Measurements from ENCODE around the gene LYSMD3. TPM values are rescaled to one million over a fixed set of nuclear protein-coding genes. Genes with fewer than 3 reads are reported as not detected.
"Not testable (repeated sequence)": the region's sequence is repeated elsewhere in the genome, so short reads cannot be mapped to it uniquely, and the experiment has no call there.

Gene LYSMD3
- total RNA-seq = 18.3 and 18.4 TPM in 2 replicates

- peak; percentile 93 for ATAC-seq (ENCODE audit: low read depth)
- H3K27ac Mint-ChIP-seq = peak within 1 kb of the TSS; percentile 97
- H3K4me3 Mint-ChIP-seq = peak within 1 kb of the TSS; percentile 100
- intact Hi-C loops (cut with micrococcal nuclease) = loop anchor here (1.0 to 5.0 kb wide), 6 partner anchors 22 to 1800 kb away; partner anchors contain the start of genes CETN3, MBLAC2 and POLR3G
- H3K36me3 Mint-ChIP-seq (ENCODE audit: low read depth) = peaks cover 22% of the 10 kb centered on the region
- H3K27me3 Mint-ChIP-seq = peaks cover 20% of the 10 kb centered on the region
- H3K4me1 Mint-ChIP-seq = peaks cover 33% of the 10 kb centered on the region
- ChIA-PET POLR2A (interaction anchor here (0.6 to 2.6 kb wide), 4 partner anchors 55 to 854 kb away, joined by 4 to 31 read pairs (median 8); partner anchors contain the start of genes ARRDC3, CETN3, MBLAC2 and POLR3G), CTCF (interaction anchor here (0.7 to 1.7 kb wide), 8 partner anchors 45 to 141 kb away, joined by 3 to 25 read pairs (median 4); partner anchors contain the start of gene CETN3)
- peak; percentile 95 for DNase-seq
- H3K9me3 Mint-ChIP-seq = no peaks in the 10 kb centered on the region
- TF ChIP-seq, protein P1, sequence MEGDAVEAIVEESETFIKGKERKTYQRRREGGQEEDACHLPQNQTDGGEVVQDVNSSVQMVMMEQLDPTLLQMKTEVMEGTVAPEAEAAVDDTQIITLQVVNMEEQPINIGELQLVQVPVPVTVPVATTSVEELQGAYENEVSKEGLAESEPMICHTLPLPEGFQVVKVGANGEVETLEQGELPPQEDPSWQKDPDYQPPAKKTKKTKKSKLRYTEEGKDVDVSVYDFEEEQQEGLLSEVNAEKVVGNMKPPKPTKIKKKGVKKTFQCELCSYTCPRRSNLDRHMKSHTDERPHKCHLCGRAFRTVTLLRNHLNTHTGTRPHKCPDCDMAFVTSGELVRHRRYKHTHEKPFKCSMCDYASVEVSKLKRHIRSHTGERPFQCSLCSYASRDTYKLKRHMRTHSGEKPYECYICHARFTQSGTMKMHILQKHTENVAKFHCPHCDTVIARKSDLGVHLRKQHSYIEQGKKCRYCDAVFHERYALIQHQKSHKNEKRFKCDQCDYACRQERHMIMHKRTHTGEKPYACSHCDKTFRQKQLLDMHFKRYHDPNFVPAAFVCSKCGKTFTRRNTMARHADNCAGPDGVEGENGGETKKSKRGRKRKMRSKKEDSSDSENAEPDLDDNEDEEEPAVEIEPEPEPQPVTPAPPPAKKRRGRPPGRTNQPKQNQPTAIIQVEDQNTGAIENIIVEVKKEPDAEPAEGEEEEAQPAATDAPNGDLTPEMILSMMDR (IDR thresholded peaks at IDR 0.05) = no peak
These were observed at the start of gene LYSMD3 for GRCh38 chr5:90529194-90529938. Gene LYSMD3, minus strand, starts transcription at chr5:90529584. Its CDS starts 4,295 bp downstream, at chr5:90525289.

DNA sequence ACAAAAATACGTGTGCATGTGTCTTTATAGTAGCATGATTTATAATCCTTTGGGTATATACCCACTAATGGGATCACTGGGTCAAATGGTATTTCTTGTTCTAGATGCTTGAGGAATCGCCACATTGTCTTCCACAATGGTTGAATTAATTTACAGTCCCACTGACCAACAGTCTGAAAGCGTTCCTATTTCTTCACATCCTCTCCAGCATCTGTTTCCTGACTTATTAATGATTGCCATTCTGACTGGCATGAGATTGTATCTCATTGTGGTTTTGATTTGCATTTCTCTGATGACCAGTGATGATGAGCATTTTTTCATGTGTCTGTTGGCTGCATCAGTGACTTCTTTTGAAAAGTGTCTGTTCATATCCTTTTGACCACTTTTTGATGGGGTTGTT, 47.2 kb upstream of the LYSMD3 start:
- H3K27ac Mint-ChIP-seq; CTCF ChIA-PET; H3K4me1 Mint-ChIP-seq; ATAC-seq (ENCODE audit: low read depth); DNase-seq; H3K36me3 Mint-ChIP-seq (ENCODE audit: low read depth); POLR2A ChIA-PET; intact Hi-C loops (cut with micrococcal nuclease); H3K4me3 Mint-ChIP-seq: not testable (repeated sequence)
- H3K27me3 Mint-ChIP-seq = peaks cover 20% of the 10 kb centered on the region
- H3K9me3 Mint-ChIP-seq = peaks cover 16% of the 10 kb centered on the region

DNA sequence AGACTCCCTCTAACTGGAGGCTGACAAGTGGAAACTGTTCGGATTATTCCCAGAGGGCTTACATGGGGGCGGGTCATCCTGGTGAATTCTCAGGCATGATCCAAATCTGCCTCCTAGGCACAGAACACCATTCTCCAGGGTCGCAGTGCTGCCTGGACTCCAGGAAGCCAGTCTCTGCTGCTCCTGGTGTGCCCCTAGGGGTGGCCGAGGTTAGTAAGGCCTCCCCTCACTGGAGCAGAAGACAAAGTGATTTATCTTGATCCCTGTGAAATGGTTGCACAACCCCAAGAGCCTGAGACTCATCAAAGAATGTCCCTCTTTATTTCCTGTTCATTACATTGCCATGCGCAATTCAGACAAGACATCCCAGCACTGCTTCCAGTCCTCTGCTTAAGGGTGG, 46.3 kb upstream of the LYSMD3 start:
- no peak overlapping the region for H3K4me3 Mint-ChIP-seq
- intact Hi-C loops (cut with micrococcal nuclease) = no loop called here
- ChIA-PET POLR2A (no interaction called here), CTCF (no interaction called here)
- no peak overlapping the region for H3K27ac Mint-ChIP-seq
- H3K27me3 Mint-ChIP-seq = peaks cover 22% of the 10 kb centered on the region
- no peak for DNase-seq
- TF ChIP-seq, protein P1 (IDR thresholded peaks at IDR 0.05) = no peak
- H3K36me3 Mint-ChIP-seq (ENCODE audit: low read depth) = no peaks in the 10 kb centered on the region
- H3K9me3 Mint-ChIP-seq = peaks cover 19% of the 10 kb centered on the region
- ATAC-seq (ENCODE audit: low read depth) = no peak
- no peaks in the 10 kb centered on the region for H3K4me1 Mint-ChIP-seq

DNA sequence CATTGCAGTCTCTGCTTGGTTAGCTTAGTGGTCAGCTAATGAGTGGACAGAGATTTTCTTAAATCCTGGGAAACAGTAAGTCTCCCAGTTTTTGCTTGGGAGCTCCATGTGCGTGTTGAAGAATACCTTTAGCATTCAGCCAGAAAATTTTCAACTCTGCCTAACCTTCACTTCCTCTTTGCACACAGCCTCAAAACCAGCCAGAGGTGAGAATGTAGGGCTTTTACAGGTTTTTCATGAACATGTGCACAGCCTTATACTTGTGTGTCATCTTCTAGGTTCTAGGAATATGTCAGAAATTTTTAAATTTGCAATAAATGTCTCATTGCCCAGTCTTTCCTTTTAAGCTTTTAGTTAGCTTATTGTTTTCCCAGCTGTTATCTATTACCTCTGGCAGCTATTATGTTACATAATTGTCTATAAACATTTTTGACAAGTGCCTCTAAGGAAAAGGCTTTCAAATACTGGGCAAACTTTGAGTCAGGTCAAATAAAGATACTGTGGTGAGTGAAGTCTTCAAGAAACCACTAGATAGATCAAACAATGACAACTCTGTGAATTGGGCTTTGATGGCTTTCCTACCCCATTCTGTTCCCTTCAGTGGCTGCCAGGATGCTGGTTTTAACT, 41.9 kb upstream of the LYSMD3 start:
- Mint-ChIP-seq H3K36me3 (ENCODE audit: low read depth) (no peaks in the 10 kb centered on the region), H3K9me3 (peaks cover 9% of the 10 kb centered on the region), H3K27me3 (peaks cover 36% of the 10 kb centered on the region), H3K4me1 (no peaks in the 10 kb centered on the region), H3K27ac (no peak overlapping the region), H3K4me3 (no peak overlapping the region)
- DNase-seq (no peak), ATAC-seq (ENCODE audit: low read depth) (no peak)
- TF ChIP-seq, protein P1 (IDR thresholded peaks at IDR 0.05) = no peak
- intact Hi-C loops (cut with micrococcal nuclease) = no loop called here
- CTCF ChIA-PET = no interaction called here
- POLR2A ChIA-PET = no interaction called here

GRCh38 chr5:90570034-90570433, 40.6 kb upstream of the LYSMD3 start:
- DNase-seq (no peak), ATAC-seq (ENCODE audit: low read depth) (no peak)
- intact Hi-C loops (cut with micrococcal nuclease) = no loop called here
- H3K4me1 Mint-ChIP-seq = no peaks in the 10 kb centered on the region
- H3K36me3 Mint-ChIP-seq (ENCODE audit: low read depth) = no peaks in the 10 kb centered on the region
- no peak overlapping the region for H3K4me3 Mint-ChIP-seq
- peaks cover 9% of the 10 kb centered on the region for H3K9me3 Mint-ChIP-seq
- H3K27ac Mint-ChIP-seq = no peak overlapping the region
- CTCF ChIA-PET = no interaction called here
- peaks cover 39% of the 10 kb centered on the region for H3K27me3 Mint-ChIP-seq
- TF ChIP-seq, protein P1 (IDR thresholded peaks at IDR 0.05) = no peak
- POLR2A ChIA-PET = no interaction called here

Measured in activated B cell treated with CpG ODN at 0.5 μM for 24 hours (primary cell).